Subcutaneous abdominal adipose tissue (tissue), 5 donors: ENCODE measurements around the gene IL9.

Source experiments
- H3K27ac ChIP-seq: one replicate; pipeline ENCODE4 v1.7.0; 2013; ENCODE audit warnings: low read depth, mild to moderate bottlenecking, inconsistent platforms, low read length, moderate library complexity
- H3K27me3 ChIP-seq, 5 donors: one replicate each; pipeline ENCODE4 v1.7.0; 2013; ENCODE audit warnings: low read length in 5 of 5, inconsistent platforms in 1 of 5; ENCODE audit not compliant: control insufficient read depth in 5 of 5, insufficient read depth in 4 of 5
- H3K36me3 ChIP-seq, 5 donors: one replicate each; pipeline ENCODE4 v1.7.0; 2013; ENCODE audit warnings: low read length in 5 of 5; ENCODE audit not compliant: control insufficient read depth in 5 of 5, insufficient read depth in 5 of 5
- H3K4me1 ChIP-seq, 5 donors: one replicate each; pipeline ENCODE4 v1.7.0; 2013; ENCODE audit warnings: low read length in 5 of 5, mild to moderate bottlenecking in 3 of 5, moderate library complexity in 1 of 5; ENCODE audit not compliant: control insufficient read depth in 5 of 5, insufficient read depth in 5 of 5
- H3K4me3 ChIP-seq, 5 donors: one replicate each; pipeline ENCODE4 v1.7.0; 2013; ENCODE audit warnings: low read length in 5 of 5, low read depth in 1 of 5
- H3K9ac ChIP-seq, 5 donors: one replicate each; pipeline ENCODE4 v1.7.0; 2013; ENCODE audit warnings: low read length in 5 of 5, mild to moderate bottlenecking in 4 of 5, moderate library complexity in 3 of 5
- H3K9me3 ChIP-seq, 5 donors: one replicate each; pipeline ENCODE4 v1.7.0; 2013; ENCODE audit warnings: low read length in 5 of 5; ENCODE audit not compliant: control insufficient read depth in 5 of 5
- donor health status: healthy.
- donor health status: healthy.
- donor health status: healthy.
- donor health status: healthy.
- donor health status: healthy.

Gene IL9

GRCh38 chr5:135883026-135883425 is 12.6 kb downstream of the IL9 start:
- peaks cover 6 to 26% (median 16%) of the 10 kb centered on the region in 5 donors for H3K27me3 ChIP-seq
- H3K9ac ChIP-seq: no peak overlapping the region
- peaks cover 0 to 3% (median 2%) of the 10 kb centered on the region in 5 donors for H3K4me1 ChIP-seq
- no peak overlapping the region for H3K4me3 ChIP-seq
- H3K27ac ChIP-seq: no peak overlapping the region
- no peaks in the 10 kb centered on the region for H3K9me3 ChIP-seq
- no peaks in the 10 kb centered on the region for H3K36me3 ChIP-seq

- Histone ChIP-seq H3K4me1 (no peaks in the 10 kb centered on the region), H3K9ac (no peak overlapping the region), H3K9me3 (no peaks in the 10 kb centered on the region), H3K27ac (no peak overlapping the region), H3K27me3 (peaks cover 3 to 26% (median 16%) of the 10 kb centered on the region in 5 donors), H3K4me3 (no peak overlapping the region), H3K36me3 (no peaks in the 10 kb centered on the region)
These were observed 13.8 kb downstream of the IL9 start for GRCh38 chr5:135881819-135882218.

DNA sequence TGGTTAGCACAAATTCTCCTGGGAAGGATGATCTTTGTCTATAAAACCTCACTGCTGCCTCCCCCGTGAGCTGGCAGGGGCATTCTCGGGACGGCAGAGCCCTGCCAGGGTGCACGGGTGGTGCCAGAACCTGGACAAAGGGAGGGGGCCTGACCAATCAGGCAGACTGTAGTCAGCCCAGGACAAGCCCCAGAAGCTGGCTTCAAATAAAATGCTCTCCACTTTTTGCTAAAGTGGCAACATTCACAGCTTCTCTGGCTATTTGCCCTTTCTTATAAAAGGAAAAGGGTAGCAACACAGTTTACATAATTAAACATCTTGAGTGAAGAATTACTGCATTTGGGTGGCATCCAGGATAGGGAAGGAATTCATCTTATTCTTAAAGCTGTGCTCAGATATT is 14.4 kb downstream of the IL9 start:
- no peaks in the 10 kb centered on the region for H3K9me3 ChIP-seq
- no peak overlapping the region for H3K4me3 ChIP-seq
- no peak overlapping the region for H3K27ac ChIP-seq
- H3K27me3 ChIP-seq: peaks cover 3 to 26% (median 16%) of the 10 kb centered on the region in 5 donors
- no peaks in the 10 kb centered on the region for H3K36me3 ChIP-seq
- no peak overlapping the region for H3K9ac ChIP-seq
- H3K4me1 ChIP-seq: no peaks in the 10 kb centered on the region

DNA sequence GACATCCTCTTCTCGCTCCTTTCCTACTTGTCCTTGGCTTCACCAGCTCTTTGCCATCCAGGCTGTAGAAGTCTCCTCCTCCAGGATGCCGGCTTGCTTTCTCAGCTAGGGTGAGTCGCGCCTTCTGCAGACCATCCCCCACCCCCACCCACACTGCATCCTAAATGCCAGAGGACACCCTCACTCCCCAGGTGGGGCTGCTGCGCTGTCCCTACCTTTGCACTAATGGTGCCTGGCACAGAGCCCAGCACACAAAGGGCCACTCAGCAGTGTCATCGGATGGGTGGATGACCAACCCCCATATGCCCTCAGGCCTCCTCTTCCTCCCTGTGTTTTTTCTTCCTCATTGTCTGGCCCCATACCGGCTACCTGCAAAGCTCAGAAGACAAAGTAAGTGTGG is 14.8 kb downstream of the IL9 start:
- Histone ChIP-seq H3K36me3 (no peaks in the 10 kb centered on the region), H3K27ac (no peak overlapping the region), H3K9me3 (no peaks in the 10 kb centered on the region), H3K4me1 (no peaks in the 10 kb centered on the region), H3K27me3 (peaks cover 3 to 26% (median 16%) of the 10 kb centered on the region in 5 donors), H3K4me3 (no peak overlapping the region), H3K9ac (no peak overlapping the region)

DNA sequence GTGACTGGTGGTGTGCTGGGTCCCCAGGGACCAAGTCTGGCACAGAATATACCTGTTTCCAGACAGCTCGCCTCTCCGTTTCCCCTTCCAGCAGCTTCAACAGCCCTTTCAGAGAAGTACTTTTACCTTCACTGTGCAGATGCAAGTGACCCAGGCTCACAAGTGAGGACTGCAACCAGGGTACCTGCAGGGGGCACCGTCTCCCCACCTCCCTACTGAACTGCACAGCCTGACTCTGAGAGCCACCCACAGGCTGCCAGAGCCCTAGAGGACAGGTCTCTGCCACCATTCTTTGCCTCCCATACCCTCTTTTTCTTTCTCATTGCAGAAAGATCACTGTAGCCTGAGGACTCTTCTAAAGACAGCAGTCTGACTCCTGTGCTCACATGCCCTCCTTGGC is 15.4 kb downstream of the IL9 start:
- Histone ChIP-seq H3K4me3 (no peak overlapping the region), H3K27me3 (peaks cover 3 to 26% (median 15%) of the 10 kb centered on the region in 5 donors), H3K36me3 (no peaks in the 10 kb centered on the region), H3K9me3 (no peaks in the 10 kb centered on the region), H3K27ac (no peak overlapping the region), H3K4me1 (no peaks in the 10 kb centered on the region), H3K9ac (no peak overlapping the region)

- Histone ChIP-seq H3K36me3 (no peaks in the 10 kb centered on the region), H3K9me3 (no peaks in the 10 kb centered on the region), H3K4me1 (no peaks in the 10 kb centered on the region), H3K9ac (no peak overlapping the region), H3K27me3 (peaks cover 2 to 21% (median 13%) of the 10 kb centered on the region in 5 donors), H3K27ac (no peak overlapping the region), H3K4me3 (no peak overlapping the region)
These were observed 16.1 kb downstream of the IL9 start for GRCh38 chr5:135879591-135879990.

DNA sequence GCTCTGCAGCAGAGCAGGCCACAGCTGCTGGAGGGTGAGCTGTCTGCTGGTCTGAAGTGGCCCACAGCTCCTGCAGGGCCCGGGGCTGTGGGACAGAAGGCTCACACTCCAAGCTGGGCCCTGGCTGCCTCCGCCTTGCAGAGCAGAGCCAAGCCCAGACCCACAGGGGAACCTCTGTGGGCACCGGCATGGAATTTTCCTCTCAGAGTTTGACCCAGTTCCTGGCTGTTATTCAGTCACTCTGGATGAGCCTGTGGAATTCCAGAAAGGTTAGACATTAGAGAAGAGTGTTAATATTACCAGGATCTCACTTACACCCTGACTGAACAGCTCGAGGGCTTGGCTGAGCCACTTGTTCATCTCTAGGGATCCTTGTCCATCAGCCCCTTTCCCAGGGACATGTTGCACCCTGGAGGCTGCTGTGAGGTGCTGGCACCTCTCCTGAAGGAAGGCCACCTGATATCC is 17.5 kb downstream of the IL9 start:
- Histone ChIP-seq H3K4me1 (no peaks in the 10 kb centered on the region), H3K9me3 (no peaks in the 10 kb centered on the region), H3K27me3 (peaks cover 0 to 18% (median 12%) of the 10 kb centered on the region in 5 donors), H3K4me3 (no peak overlapping the region), H3K27ac (no peak overlapping the region), H3K9ac (no peak overlapping the region), H3K36me3 (no peaks in the 10 kb centered on the region)

- no peak overlapping the region for H3K27ac ChIP-seq
- H3K36me3 ChIP-seq: no peaks in the 10 kb centered on the region
- H3K9me3 ChIP-seq: no peaks in the 10 kb centered on the region
- no peak overlapping the region for H3K4me3 ChIP-seq
- no peaks in the 10 kb centered on the region for H3K4me1 ChIP-seq
- peaks cover 0 to 16% (median 12%) of the 10 kb centered on the region in 5 donors for H3K27me3 ChIP-seq
- no peak overlapping the region for H3K9ac ChIP-seq
These were observed 18.0 kb downstream of the IL9 start for GRCh38 chr5:135877570-135878155.

DNA sequence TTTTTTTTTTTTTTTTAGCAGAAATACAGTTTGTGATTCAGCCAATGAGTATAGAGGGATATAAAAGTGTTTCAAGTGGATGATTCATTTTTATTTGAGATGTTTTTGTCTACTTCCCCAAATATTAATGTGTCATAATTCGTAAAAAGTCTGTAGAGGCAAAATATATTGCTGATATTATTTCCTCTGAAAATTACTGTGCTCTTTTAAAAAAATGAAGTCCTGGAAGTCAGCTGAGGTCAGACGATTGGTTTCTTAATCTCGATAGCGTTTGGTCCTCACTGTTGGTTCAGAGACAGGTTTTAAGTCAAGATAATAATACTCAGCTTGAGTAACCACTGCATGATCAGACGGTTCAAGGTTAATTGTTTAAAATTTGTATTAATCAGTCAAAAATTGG is 19.5 kb downstream of the IL9 start:
- no peaks in the 10 kb centered on the region for H3K9me3 ChIP-seq
- no peak overlapping the region for H3K9ac ChIP-seq
- peaks cover 0 to 11% (median 6%) of the 10 kb centered on the region in 5 donors for H3K27me3 ChIP-seq
- H3K4me3 ChIP-seq: no peak overlapping the region
- H3K27ac ChIP-seq: no peak overlapping the region
- no peaks in the 10 kb centered on the region for H3K36me3 ChIP-seq
- H3K4me1 ChIP-seq: no peaks in the 10 kb centered on the region

DNA sequence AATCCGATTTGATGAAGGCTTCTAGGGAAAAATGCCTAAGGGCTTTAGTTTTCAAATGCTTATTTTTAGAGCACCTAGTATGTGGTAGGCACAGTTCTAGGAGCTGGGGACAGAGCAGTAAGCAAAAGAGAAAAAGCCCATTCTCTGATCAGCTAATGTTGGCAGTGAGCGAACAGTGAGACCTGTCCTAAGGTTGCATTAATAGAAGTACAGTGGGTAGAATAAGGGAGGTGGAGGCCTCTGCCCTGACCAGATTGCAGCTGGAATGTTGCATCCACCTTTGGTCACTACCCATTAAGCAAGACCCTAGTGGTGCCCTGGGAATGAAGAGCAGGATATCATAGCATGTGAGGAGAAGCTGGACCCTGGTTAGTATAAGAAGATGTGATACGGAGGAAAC is 20.1 kb downstream of the IL9 start:
- H3K27me3 ChIP-seq: peaks cover 0 to 8% (median 5%) of the 10 kb centered on the region in 5 donors

More for the DNA sequence above, 20.1 kb downstream of the IL9 start:
- Histone ChIP-seq H3K36me3 (no peaks in the 10 kb centered on the region), H3K9me3 (no peaks in the 10 kb centered on the region), H3K4me3 (no peak overlapping the region), H3K9ac (no peak overlapping the region), H3K4me1 (no peaks in the 10 kb centered on the region), H3K27ac (no peak overlapping the region)
